Right cardiac atrium (tissue), 5 donors: Measurements from ENCODE around the gene CCR9. TPM values are rescaled to one million over a fixed set of nuclear protein-coding genes. Genes with fewer than 3 reads are reported as not detected.
A peak's percentile ranks its signal among the peaks of the same experiment; 100 is the strongest.

Source experiments
- ATAC-seq, 2 donors: fragments of 200-7000 bp; cut with Tn5 transposase; one replicate each; pipeline versions ENCODE4 v1.8.0 to v1.9.1; 2020; ENCODE audit warnings: moderate library complexity in 2 of 2, mild to moderate bottlenecking in 1 of 2
- DNase-seq, 3 donors: peaks; one replicate each; pipeline ENCODE4 v3.0.0-alpha.2; 2020
- H3K27ac ChIP-seq: one replicate; pipeline ENCODE4 v1.5.1; 2013; ENCODE audit warnings: mild to moderate bottlenecking, low read length, control low read depth, moderate library complexity
- H3K27me3 ChIP-seq: one replicate; pipeline ENCODE4 v1.6.1; 2013; ENCODE audit not compliant: control insufficient read depth, insufficient read depth
- H3K4me1 ChIP-seq: one replicate; pipeline ENCODE4 v1.6.1; 2013; ENCODE audit warnings: low read length; ENCODE audit not compliant: control insufficient read depth, insufficient read depth
- H3K4me3 ChIP-seq: one replicate; pipeline ENCODE4 v1.5.1; 2013; ENCODE audit warnings: low read length, control low read depth
- H3K9me3 ChIP-seq: one replicate; pipeline ENCODE4 v1.6.1; 2013; ENCODE audit warnings: low read length; ENCODE audit not compliant: control insufficient read depth
- WGBS: extraction: QIAGEN DNeasy Blood & Tissue Kit; methylation state at CpG from one replicate; pipeline ENCODE4 v1.1.7; 2013; 5-methylcytosine and 5-hydroxymethylcytosine counted together
- intact Hi-C, 4 donors: fragments of 100-400 bp; cut with DNase I; formaldehyde crosslinking; loops; one replicate each; pipeline versions ENCODE4 v1.11.0 to v1.14.0; 2022 to 2023
- polyA plus RNA-seq: library from polyadenylated mRNA; stranded (reverse); fragments of 200-250 nt; gene quantifications from one replicate; pipeline ENCODE4 v1.2.3, GENCODE V29; 2013
- total RNA-seq, 4 donors: library from RNA; stranded (reverse); fragmentation: NEBNext Ultra II Directional; extraction: Animal tissue kit (Norgen Biotek cat#: 25700); gene quantifications; one replicate each; pipeline ENCODE4 v1.2.1, GENCODE V29; 2021
- donor health status: healthy with polysubstance abuse.
- donor health status: DM: no; HTN: yes; CAD: no.
- donor health status: DM: no; HTN: no; CAD: no.
- donor health status: DM: no; HTN: yes; CAD: no; lungs with severe emphysema.
- donor health status: DM: yes; HTN: yes; CAD: no.

Gene CCR9
- total and polyA plus RNA-seq, 5 donors = not detected

DNA sequence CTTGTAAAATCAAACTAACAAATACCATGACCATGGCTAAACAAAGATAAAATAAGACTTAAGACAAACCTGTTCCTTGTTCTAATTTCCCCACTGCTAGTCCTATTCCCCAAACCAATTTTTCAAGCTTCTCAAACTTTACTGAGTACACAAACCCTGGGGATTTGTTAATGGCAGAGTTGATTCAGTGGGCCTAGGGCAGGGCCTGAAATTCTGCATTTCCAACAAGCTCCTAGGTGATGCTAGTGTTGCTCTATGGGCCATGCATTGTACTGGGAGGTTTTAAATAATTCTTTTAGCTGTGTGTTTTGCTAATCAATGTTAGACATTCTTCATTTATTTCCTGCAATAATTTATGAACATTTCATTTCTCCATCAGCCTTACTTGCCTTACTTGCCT, 13.3 kb upstream of the CCR9 start:
- Histone ChIP-seq H3K4me3 (no peak overlapping the region), H3K27me3 (peaks cover 3% of the 10 kb centered on the region), H3K4me1 (no peaks in the 10 kb centered on the region), H3K27ac (no peak overlapping the region), H3K9me3 (no peaks in the 10 kb centered on the region)
- DNase-seq (no peak), ATAC-seq (no peak)
- intact Hi-C loops = no loop called here

DNA sequence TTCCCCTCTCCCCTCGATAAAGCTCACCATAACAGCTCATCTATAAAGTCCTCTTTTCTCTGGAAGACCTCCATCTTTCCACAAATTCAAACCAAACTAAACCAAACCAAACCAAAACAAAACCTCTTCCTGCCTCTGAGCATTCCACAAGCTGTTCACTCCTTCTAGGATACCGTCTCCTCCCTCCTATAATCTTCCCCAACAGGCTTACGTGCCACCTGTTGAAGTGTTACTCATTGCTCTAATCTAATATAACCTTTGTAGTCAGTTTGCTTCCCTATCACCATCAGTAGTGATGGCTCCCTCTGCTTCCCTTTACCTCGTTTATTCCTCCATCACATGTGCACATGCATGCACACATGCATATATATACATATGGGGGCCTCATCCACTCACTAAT, 12.7 kb upstream of the CCR9 start:
- no peak overlapping the region for H3K4me3 ChIP-seq

DNA sequence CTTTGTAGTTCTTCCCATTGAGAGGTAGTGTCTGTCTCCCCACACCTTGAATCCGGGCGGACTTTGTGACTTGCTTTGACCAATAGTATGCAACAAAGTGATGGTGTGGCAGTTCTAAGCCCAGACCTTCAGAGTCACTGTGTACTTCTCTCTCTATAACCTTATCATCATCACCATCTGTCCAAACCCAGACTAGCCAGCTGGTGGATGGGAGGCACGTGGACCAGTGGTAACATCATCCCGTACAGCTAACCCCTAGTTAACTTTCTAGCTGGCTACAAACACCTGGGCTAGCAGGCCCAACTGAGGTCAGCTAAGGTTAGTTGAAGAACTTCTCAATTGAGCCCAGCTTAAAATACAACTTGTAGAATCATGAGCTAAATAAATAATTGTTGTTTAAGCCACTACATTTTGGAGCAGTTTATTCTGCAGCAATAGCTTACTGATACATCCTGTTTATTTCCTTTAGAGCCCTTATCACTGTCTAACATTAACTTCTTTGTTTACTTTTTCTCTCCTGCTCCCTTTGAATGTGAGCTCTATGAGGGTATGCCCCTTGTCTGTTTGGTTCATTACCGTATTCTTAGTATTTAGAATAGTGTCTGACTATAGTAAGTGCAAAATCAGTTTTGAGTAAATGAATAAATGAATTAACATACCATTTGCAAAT, 11.5 kb upstream of the CCR9 start:
- H3K9me3 ChIP-seq = no peaks in the 10 kb centered on the region
- ATAC-seq (no peak), DNase-seq (no peak)
- intact Hi-C loops = no loop called here
- no peak overlapping the region for H3K27ac ChIP-seq
- H3K4me3 ChIP-seq = no peak overlapping the region
- WGBS = 84% methylated on average over 5 of the region's 5 CpGs
- H3K27me3 ChIP-seq = peaks cover 3% of the 10 kb centered on the region
- no peaks in the 10 kb centered on the region for H3K4me1 ChIP-seq

More for the DNA sequence above, 12.7 kb upstream of the CCR9 start:
- ATAC-seq (no peak), DNase-seq (no peak)
- 81% methylated on average over 4 of the region's 4 CpGs for WGBS
- Histone ChIP-seq H3K9me3 (no peaks in the 10 kb centered on the region), H3K27me3 (peaks cover 3% of the 10 kb centered on the region), H3K4me1 (no peaks in the 10 kb centered on the region), H3K27ac (no peak overlapping the region)
- intact Hi-C loops = no loop called here

DNA sequence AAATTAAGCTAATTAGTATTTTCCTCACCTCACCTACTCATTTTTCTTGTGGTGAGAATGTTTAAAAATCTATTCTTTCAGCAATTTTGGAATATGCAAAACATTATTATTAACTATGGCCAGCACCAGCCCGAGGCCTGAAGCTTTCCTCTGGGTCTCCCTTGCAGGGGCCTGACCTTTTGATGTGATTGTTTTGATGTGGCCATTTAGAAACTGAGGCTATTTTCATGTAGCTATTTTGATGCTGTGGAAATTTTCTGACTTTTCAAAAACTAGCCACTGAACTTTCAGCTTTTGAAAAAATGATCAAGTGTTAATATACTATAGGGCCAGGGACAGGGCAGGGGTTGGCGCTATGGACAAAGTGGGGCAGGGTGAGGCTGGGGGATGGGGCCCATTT, 8.2 kb upstream of the CCR9 start:
- no peak overlapping the region for H3K27ac ChIP-seq
- ATAC-seq (no peak), DNase-seq (no peak)
- WGBS = 94% methylated on average over 2 of the region's 2 CpGs
- H3K4me1 ChIP-seq = no peaks in the 10 kb centered on the region
- no peaks in the 10 kb centered on the region for H3K27me3 ChIP-seq
- intact Hi-C loops = no loop called here
- no peak overlapping the region for H3K4me3 ChIP-seq
- H3K9me3 ChIP-seq = no peaks in the 10 kb centered on the region

DNA sequence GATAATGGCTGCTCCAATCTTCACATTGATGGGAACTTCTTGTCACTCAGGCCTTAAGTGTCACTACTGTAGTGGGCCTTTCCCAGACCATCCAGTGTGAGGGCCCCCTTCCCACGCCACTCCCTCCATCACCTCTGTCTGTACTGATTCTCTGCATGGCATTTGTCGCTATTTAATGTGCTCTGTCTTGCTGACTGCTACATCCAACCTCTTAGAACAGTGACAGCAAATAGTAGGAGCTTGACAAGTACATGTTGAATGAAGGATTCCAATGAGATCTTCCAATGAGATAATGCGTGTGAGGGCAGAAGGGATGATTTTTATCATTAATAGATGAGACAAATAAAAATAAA, 5.6 kb upstream of the CCR9 start:
- Histone ChIP-seq H3K27me3 (no peaks in the 10 kb centered on the region), H3K27ac (no peak overlapping the region), H3K9me3 (no peaks in the 10 kb centered on the region), H3K4me1 (no peaks in the 10 kb centered on the region), H3K4me3 (no peak overlapping the region)
- ATAC-seq = peak in 1 of 2 donors; percentile 39
- intact Hi-C loops = no loop called here
- no peak for DNase-seq
- WGBS = 36% methylated on average over 3 of the region's 3 CpGs

DNA sequence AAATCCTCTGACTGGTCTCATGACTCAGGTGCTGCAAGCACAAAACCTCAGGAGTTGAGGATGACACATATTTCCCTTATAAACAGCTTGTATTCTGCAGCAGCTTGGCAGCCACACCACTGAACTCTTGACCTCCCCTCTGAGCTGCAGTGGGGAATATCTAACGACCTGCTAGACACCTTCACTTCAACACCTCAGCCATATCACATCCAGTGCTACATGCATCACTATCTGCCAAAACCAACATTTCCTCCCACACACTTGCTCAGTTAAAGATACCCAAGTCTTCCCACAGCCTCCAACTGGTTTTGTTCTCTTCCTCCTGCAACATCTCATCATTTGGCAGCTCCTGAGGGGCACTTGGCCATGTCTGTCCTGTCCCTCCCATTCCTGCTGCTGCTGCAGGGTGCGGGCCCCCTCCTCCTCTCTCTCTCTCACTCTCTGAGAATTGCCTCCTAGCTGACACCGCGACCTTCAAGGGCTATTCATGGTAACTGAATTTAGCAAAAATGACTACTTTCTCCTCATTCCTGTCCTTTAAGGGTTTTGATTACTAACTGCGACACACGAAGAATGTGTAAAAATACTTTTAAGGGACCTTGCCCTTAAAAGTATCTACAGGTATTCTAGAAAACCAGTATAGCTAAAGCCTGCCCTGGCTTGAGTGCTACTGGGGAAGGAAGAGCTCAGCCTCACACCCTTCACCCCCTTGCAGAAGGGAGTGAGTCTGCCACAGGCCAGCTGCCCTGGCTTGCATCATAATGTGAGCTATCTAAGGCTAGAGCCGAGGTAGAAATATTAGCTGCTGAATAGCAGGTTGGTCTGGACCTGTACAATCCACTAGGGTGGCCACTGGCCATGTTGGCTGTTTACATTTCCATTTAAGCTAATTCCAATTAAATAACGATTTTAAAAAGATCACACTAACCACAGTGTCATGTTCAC, 5.0 kb upstream of the CCR9 start:
- H3K4me1 ChIP-seq = no peaks in the 10 kb centered on the region
- no peaks in the 10 kb centered on the region for H3K9me3 ChIP-seq
- peak; percentile 28 to 75 for ATAC-seq
- H3K4me3 ChIP-seq = no peak overlapping the region
- 29% methylated on average over 8 of the region's 8 CpGs for WGBS
- intact Hi-C loops = no loop called here
- H3K27ac ChIP-seq = no peak overlapping the region
- no peak for DNase-seq
- no peaks in the 10 kb centered on the region for H3K27me3 ChIP-seq

DNA sequence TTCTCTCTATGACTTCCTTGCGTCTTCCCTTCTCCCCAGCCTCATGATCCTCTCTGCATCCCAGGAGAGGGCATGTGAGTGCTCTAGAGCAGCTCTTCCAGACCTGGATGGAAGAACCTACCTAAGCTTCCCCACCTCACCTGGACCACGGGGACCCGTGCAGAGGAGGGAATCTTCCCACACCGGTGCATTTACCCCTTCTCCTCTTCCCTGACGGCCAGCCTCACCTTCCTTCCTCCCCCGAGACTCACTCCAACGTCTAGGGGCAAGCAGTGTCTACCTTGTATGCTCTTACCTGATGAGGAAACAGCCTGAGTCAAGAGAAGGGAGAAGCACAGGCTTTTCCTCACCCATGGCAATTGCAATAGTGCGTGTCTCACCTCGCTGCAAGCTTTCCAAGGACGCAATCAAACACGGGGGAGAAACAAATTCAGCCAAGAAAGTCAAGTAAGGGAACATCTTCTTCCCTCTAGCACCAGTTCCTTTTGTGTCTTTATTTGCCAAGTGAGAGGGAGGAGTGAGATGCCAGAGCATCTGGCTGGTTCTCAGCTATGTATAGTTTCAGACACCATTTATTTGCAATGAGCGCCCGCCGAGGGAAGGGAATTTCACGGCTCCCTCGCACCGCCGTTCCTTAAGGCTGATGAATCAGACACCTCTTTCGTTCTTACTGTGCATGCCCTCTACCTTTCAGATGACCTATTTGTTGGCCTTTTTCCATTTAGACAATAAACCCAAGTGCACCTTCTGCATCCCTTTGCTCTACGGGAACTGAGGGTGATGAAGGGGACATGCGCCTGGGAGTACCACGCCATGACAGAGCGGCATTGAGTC, 1.8 kb upstream of the CCR9 start:
- Histone ChIP-seq H3K27me3 (no peaks in the 10 kb centered on the region), H3K4me3 (no peak overlapping the region), H3K27ac (no peak overlapping the region), H3K9me3 (no peaks in the 10 kb centered on the region), H3K4me1 (no peaks in the 10 kb centered on the region)
- 87% methylated on average over 23 of the region's 23 CpGs for WGBS
- ATAC-seq (no peak), DNase-seq (no peak)
- intact Hi-C loops = no loop called here

DNA sequence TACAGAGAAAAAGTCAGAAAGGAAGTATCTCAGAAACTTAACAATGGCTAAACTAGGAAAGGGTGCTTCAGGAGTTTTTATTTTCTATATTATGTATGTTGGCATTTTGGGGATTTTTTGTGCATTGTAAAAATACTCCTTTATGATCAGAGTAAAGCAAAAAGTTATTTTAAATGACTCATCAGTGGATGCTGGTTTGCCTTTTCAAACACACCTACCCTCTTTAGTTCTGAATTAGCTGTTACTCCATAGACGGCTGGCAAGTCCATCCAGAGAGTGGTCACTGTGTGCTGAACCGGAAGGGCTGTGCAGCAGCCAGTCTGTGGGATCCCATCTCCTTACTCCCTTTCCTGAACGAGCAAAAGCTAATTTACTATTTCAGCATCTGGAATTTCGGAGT, 942 bp downstream of the CCR9 start:
- H3K27me3 ChIP-seq = no peaks in the 10 kb centered on the region
- H3K4me3 ChIP-seq = no peak overlapping the region
- ATAC-seq (no peak), DNase-seq (no peak)
- intact Hi-C loops = no loop called here
- H3K27ac ChIP-seq = no peak overlapping the region
- 63% methylated on average over 4 of the region's 4 CpGs for WGBS
- no peaks in the 10 kb centered on the region for H3K4me1 ChIP-seq
- H3K9me3 ChIP-seq = no peaks in the 10 kb centered on the region

DNA sequence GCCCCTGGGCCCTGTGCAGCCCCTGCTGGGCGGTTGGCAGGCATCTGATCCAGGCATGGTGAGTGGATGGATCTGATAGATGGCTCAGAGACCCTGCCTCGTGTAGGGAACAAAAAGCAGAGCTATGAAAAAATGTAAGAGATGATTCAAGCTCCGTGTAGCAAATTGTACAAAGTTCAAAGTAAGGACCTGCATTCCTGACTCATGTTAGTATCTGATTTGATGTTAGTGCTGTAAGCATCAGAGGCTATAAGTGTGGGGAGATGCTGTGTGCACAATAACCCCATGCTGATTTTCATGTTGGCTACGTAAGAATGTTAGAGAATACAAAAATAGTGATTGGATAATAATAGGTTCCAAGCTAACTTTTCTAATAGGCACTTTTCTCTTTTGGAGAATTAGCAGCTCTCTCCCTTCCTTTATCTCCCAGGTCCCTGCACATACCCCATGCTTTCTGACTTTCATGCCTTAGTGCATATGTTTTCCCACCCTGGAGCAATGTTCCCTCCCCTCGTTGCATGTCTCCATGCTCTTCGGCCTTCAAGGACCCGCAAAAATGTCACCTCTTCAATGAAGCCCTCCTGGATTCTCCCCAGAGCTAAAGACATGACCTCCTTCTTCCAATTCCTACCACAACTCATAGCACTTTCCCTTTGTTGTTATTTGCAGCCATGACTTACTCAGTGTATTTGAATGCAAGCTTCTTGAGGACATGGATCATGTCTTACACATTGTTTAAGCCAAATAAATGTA, 1.6 kb downstream of the CCR9 start:
- Histone ChIP-seq H3K27ac (no peak overlapping the region), H3K4me1 (no peaks in the 10 kb centered on the region), H3K4me3 (no peak overlapping the region), H3K27me3 (no peaks in the 10 kb centered on the region), H3K9me3 (no peaks in the 10 kb centered on the region)
- intact Hi-C loops = no loop called here
- DNase-seq = no peak
- WGBS = 61% methylated on average over 7 of the region's 7 CpGs
- no peak for ATAC-seq

DNA sequence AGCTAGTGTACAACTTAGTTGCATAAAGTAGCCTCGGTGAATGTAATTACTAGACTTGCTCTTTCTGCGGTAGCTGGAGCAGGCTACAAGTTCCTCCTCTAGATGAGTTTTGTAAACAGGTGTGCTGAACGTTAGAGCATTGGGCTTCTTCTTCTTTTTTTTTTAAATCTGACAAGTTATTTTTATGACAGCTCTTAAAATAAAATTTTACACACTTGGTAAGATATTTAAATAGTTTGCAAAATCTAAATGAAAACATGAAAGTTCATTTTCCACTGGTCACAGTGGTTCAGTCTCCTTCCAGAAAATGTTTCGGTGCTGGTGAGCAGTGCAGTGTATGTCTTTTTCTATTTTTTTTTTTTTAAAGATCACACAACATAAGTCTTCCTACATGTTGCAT, 3.0 kb downstream of the CCR9 start:
- DNase-seq = no peak
- no peaks in the 10 kb centered on the region for H3K27me3 ChIP-seq
- ATAC-seq = no peak
- no peaks in the 10 kb centered on the region for H3K4me1 ChIP-seq
- WGBS = 80% methylated on average over 4 of the region's 4 CpGs
- no peak overlapping the region for H3K27ac ChIP-seq
- no peak overlapping the region for H3K4me3 ChIP-seq
- intact Hi-C loops = no loop called here
- H3K9me3 ChIP-seq = no peaks in the 10 kb centered on the region
